ENCODE results near the gene KRTAP5-1. TPM values are rescaled to one million over a fixed set of nuclear protein-coding genes. Genes with fewer than 3 reads are reported as not detected.

KRTAP5-1 gene
- total RNA-seq, 1 donor from 2014 or later, result not detected

DNA sequence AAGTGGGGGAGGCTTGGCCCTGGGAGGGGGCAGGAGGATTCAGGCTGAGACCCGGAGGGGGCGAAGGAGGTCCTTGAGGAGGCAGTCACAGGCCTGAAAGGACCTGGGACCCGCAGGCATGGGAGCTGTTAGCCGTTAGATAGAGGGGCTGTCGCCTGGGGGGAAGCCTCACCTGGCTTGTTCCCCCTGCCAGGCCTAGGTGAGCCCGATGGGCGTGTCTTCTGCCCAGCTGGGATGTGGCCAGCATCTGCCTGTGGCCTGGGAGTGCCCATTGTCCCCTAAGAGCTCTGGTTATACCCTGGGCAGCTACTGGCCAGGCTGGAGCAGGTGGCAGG, 11.2 kb downstream of the KRTAP5-1 start:
- DNase-seq (ENCODE audit: low read depth), result no peak
- peaks cover 3% of the 10 kb centered on the region for H3K27me3 ChIP-seq (ENCODE audit: control insufficient read depth, insufficient read depth, low read length)
- TF ChIP-seq, protein P1, sequence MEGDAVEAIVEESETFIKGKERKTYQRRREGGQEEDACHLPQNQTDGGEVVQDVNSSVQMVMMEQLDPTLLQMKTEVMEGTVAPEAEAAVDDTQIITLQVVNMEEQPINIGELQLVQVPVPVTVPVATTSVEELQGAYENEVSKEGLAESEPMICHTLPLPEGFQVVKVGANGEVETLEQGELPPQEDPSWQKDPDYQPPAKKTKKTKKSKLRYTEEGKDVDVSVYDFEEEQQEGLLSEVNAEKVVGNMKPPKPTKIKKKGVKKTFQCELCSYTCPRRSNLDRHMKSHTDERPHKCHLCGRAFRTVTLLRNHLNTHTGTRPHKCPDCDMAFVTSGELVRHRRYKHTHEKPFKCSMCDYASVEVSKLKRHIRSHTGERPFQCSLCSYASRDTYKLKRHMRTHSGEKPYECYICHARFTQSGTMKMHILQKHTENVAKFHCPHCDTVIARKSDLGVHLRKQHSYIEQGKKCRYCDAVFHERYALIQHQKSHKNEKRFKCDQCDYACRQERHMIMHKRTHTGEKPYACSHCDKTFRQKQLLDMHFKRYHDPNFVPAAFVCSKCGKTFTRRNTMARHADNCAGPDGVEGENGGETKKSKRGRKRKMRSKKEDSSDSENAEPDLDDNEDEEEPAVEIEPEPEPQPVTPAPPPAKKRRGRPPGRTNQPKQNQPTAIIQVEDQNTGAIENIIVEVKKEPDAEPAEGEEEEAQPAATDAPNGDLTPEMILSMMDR (IDR thresholded peaks at IDR 0.05; ENCODE audit: insufficient read depth, low read length, poor library complexity, severe bottlenecking), result no peak
- no peaks in the 10 kb centered on the region for H3K36me3 ChIP-seq (ENCODE audit: control insufficient read depth, insufficient read depth, low read length)
- peak overlapping the region; percentile 67 for H3K4me3 ChIP-seq (ENCODE audit: low read depth, low read length)

DNA sequence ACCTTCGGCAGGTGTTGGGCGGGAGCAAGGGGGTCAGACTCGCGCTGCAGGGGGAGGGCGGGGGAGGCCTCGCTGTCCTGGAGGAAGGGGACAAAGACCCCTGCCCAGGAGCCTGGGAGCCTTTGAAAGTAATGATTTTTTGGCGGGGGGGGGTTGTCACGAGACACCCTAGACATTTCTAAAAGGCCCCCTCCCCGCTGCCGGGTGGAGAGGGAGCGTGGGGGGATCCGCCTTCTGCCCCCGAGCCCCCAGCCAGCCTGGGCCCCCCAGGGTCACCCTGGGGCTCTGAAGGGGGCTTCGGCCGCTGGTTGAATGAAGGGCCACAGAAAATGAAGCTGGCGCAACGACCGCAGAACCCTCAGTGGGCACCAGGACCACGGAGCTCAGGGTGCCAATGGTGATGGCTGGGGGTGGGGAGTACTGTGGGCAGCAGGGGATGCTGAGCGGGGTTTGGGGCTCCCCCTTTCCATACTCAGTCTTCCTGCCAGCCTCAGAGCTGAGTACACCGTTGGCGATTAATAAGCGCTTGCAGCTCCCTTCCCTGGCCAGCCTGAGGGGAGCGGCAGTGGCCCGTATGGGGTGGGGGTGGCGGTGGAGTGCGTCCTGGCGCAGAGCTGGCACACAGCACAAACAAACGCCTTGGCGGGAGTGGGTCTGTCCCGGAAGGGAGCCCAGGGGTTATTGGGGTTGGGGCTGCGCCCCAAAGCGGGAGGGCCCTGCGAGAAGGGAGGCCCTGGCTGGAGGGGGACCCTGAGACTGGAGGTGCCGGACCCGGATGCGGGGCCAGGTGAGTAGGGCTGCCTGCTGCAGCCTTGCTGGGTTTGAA, 11.8 kb downstream of the KRTAP5-1 start:
- H3K4me3 ChIP-seq (ENCODE audit: low read depth, low read length), result peak overlapping the region; percentile 67
- H3K27me3 ChIP-seq (ENCODE audit: control insufficient read depth, insufficient read depth, low read length), result peaks cover 3% of the 10 kb centered on the region
- no peaks in the 10 kb centered on the region for H3K36me3 ChIP-seq (ENCODE audit: control insufficient read depth, insufficient read depth, low read length)
- TF ChIP-seq, protein P1 (IDR thresholded peaks at IDR 0.05; ENCODE audit: insufficient read depth, low read length, poor library complexity, severe bottlenecking), result no peak
- DNase-seq (ENCODE audit: low read depth), result no peak

DNA sequence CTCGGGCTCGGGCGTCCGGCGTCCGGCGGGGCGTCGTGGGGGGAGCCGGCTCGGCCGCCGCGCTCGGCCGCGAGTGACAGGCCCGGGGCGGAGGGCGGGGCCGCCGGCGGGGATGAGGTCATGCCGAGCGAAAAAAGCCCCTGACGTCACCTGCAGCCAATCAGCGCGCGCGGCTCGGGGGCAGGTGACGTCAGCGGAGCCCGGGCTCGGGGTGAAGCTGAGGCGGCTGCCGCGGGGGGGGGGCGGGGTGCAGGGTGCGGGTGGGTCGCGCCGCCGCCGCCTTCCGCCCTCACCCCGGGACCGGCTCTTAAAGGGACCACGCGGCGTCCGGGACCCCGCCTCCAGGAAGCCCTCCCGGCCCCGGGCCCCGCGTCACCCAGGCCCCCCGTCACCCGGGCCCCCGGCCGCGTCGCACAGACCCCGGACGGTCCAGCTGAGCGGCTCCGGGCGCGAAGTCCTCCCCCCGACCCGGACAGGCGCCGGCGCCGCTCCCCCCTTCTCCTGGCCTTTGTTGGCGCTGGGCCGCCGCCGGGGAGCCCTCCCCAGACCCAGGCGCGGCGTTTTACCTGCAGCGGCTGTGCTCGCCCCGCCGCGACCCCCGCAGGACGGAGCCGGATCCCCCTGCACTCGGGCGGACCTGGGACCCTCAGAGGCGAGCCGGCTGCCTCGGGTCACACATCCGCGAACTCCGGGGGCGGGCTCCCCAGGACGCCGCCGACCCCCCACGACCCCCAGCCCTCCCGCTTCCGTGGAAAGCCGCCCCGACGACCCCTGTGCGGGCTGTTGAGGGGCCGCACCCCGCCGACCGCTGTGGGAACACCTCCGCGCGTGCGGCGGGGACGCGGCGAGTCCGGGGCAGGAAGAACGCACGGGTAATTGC, 12.6 kb downstream of the KRTAP5-1 start, which contains the start of gene DUSP8:
Gene DUSP8, minus strand, starts transcription at position 75 of the 880 bp plus-strand sequence. CDS start 6,445 bp downstream, outside the sequence.
- peaks cover 3% of the 10 kb centered on the region for H3K27me3 ChIP-seq (ENCODE audit: control insufficient read depth, insufficient read depth, low read length)
- DNase-seq (ENCODE audit: low read depth), result peak; percentile 34
- TF ChIP-seq, protein P1 (IDR thresholded peaks at IDR 0.05; ENCODE audit: insufficient read depth, low read length, poor library complexity, severe bottlenecking), result no peak

DNA sequence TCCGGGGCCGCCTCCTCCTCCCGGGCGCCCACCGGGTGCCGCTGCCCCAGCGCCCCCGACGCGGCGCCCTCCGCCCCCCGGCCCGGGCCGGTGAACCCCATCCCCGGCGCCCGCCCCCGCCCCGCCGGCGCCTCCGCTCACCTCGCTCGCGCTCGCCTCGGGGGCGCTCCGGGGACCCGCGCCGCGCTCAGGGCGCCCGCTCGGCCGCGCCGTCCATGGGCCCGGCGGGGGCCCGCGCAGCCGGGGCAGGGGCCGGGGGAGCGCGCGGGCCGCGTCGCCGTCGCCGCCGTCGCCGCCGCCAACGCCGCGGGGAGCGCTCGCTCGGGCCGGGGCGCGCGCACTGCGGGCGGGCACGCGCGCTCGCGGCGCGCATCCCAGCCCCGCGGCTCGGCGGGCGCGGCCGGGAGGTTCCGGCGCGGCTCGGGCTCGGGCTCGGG, 13.3 kb downstream of the KRTAP5-1 start:
- DNase-seq (ENCODE audit: low read depth), result no peak
- peak overlapping the region; percentile 58 for H3K4me3 ChIP-seq (ENCODE audit: low read depth, low read length)
- peaks cover 3% of the 10 kb centered on the region for H3K27me3 ChIP-seq (ENCODE audit: control insufficient read depth, insufficient read depth, low read length)
- TF ChIP-seq, protein P1 (IDR thresholded peaks at IDR 0.05; ENCODE audit: insufficient read depth, low read length, poor library complexity, severe bottlenecking), result no peak
- no peaks in the 10 kb centered on the region for H3K36me3 ChIP-seq (ENCODE audit: control insufficient read depth, insufficient read depth, low read length)

More for the DNA sequence above, 12.6 kb downstream of the KRTAP5-1 start, which contains the start of gene DUSP8:
- Histone ChIP-seq H3K4me3 (ENCODE audit: low read depth, low read length) (peak within 1 kb of the TSS; percentile 67), H3K36me3 (ENCODE audit: control insufficient read depth, insufficient read depth, low read length) (no peaks in the 10 kb centered on the region)

DNA sequence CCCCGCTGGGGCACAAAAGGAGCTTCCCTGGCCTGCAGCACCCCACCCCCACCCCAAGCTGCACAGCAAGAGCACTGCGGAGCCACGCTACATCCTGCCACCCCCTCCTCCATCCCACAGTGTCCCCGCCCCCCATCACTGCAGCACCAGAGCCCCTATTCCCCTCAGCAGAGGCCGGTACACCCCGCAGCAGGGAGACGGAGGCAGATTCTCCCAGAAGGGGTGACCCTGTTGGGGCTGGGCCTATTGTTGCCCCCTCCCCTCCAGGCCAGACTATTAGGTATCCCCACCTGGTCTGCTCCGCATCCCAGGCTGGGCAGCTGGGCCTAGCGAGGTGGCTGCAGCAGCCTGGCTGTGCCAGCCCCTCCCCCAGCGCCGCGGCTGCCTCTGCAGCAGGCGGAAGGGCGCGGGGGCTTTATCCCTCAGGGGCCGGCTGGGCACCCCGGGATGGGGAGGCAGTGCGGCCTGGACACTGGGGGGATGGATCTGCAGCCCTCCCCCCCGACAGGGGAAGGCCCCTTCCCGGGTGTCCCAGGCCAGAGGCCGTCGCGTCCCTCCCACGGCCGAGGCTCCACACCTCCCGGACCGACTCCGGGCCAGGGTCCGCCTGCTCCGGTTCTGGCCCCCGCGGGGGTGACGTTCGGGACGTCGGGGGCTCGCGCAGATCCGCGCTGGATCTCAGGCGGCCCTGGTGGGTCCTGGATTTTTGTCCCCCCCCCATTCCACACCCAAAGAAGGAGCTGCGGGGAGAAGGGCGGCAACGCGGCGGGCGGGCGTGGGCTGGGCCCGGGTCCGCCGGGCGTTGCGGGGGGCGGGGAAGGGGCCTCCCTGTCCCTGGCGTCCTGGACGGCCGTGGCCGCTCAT, 14.0 kb downstream of the KRTAP5-1 start:
- Histone ChIP-seq H3K27me3 (ENCODE audit: control insufficient read depth, insufficient read depth, low read length) (peaks cover 3% of the 10 kb centered on the region), H3K4me3 (ENCODE audit: low read depth, low read length) (peak overlapping the region; percentile 58), H3K36me3 (ENCODE audit: control insufficient read depth, insufficient read depth, low read length) (no peaks in the 10 kb centered on the region)
- DNase-seq (ENCODE audit: low read depth), result no peak
- TF ChIP-seq, protein P1 (IDR thresholded peaks at IDR 0.05; ENCODE audit: insufficient read depth, low read length, poor library complexity, severe bottlenecking), result no peak
